ENCODE data around the gene IGSF1. TPM values are rescaled to one million over a fixed set of nuclear protein-coding genes. Genes with fewer than 3 reads are reported as not detected.

IGSF1 gene
- total and polyA plus RNA-seq, 9 of the 15 experiments (the other 6 are each of a cell fraction or from before 2014, with no cell fraction given): 0.33 to 1.5 (median 1.0) TPM

DNA sequence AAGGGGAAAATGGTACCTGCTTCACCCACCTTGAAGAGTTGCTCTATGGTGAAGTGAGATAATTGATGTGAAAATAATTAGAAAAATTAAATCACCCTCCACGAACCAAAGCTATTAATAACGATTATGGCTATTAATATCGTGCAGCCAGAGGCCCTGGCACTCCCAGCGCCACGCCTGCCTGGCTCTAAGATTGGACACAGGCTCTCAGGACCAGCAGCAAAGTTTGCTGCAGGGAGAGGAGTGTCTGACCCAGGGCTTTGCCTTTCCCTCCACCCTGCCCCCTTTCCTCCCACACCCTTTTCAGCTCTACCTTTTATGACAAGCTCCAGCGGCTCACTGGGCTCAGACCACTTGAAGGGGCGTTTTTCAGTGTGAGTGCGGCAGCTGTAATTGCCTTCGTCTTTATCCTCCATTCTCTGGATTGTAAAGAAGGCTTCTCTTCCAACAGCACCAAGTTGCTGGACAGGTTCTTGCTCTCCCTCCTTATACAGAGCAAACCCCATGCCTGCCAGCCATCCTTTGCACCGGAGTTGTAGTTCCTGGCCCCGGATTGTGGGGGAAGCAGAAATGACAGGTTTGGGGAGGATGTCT lies 11.5 kb downstream of the IGSF1 start:
- Histone ChIP-seq H3K9me3 (replicated peaks; ENCODE audit: control insufficient read depth, insufficient read depth, low read depth, low read length) (no peaks in the 10 kb centered on the region), H4K20me1 (replicated peaks; ENCODE audit: control insufficient read depth, insufficient read depth, low read length) (no peaks in the 10 kb centered on the region), H3K27me3 (ENCODE audit: control insufficient read depth in 2 of 2, insufficient read depth in 2 of 2, low read length in 2 of 2) (no peaks in the 10 kb centered on the region), H3K4me1 (replicated peaks in 1 of 2; ENCODE audit: control insufficient read depth in 2 of 2, insufficient read depth in 2 of 2, low read length in 2 of 2) (no peaks in the 10 kb centered on the region; a peak in 1 of 5 replicates), H3K4me2 (ENCODE audit: insufficient read depth, low read length) (no peak overlapping the region), H3K4me3 (no peak overlapping the region), H3K27ac (ENCODE audit: extremely low read depth, low read depth, low read length) (no peak overlapping the region), H3K79me2 (ENCODE audit: control insufficient read depth, insufficient read depth, low read length) (no peaks in the 10 kb centered on the region), H3K9ac (ENCODE audit: insufficient read depth in 1 of 2, low read depth in 2 of 2, low read length in 2 of 2) (no peak overlapping the region), H3K9me1 (ENCODE audit: control insufficient read depth, insufficient read depth, low read length) (no peaks in the 10 kb centered on the region), H3K36me3 (ENCODE audit: control insufficient read depth, insufficient read depth, low read length) (no peaks in the 10 kb centered on the region), H2AFZ (ENCODE audit: low read depth, low read length) (no peak overlapping the region)
- POLR2A ChIA-PET: interaction anchor here (0.6 to 1.3 kb wide), 2 partner anchors 10 to 25 kb away, joined by 3 read pairs; no protein-coding TSS in a partner anchor
- ATAC-seq (no peak), FAIRE-seq (no peak), DNase-seq (ENCODE audit: extremely low read depth in 1 of 4, low spot score in 3 of 4) (no peak)
- 4% methylated on average over 6 of the region's 11 CpGs for WGBS (ENCODE audit: insufficient coverage, low coverage, missing lambda C conversion rate)
- intact Hi-C loops (cut with micrococcal nuclease) (no loop called here), in situ Hi-C loops (cut with MboI) (no loop called here)
- CTCF ChIA-PET (ENCODE audit: low intra/inter-chr PET ratio): no interaction called here
- BruUV-seq (replicated peaks): no TSS peak
- TF ChIP-seq ZNF347 (CRISPR knock-in tag; IDR thresholded peaks at IDR 0.05; ENCODE audit: low read depth) (no peak), ZBTB49 (CRISPR knock-in tag; IDR thresholded peaks at IDR 0.05; ENCODE audit: borderline replicate concordance) (no peak), MCM5 (IDR thresholded peaks at IDR 0.05; ENCODE audit: low read depth) (no peak), ZFP1 (CRISPR knock-in tag; IDR thresholded peaks at IDR 0.05) (no peak), NR4A1 (CRISPR knock-in tag; IDR thresholded peaks at IDR 0.05) (no peak), NR4A1 (tag; IDR thresholded peaks at IDR 0.05) (no peak), ZNF134 (CRISPR knock-in tag; conservative IDR thresholded peaks at IDR 0.05) (no peak), TFAM (CRISPR knock-in tag; conservative IDR thresholded peaks at IDR 0.05) (no peak)

Measured in K562 (cell line).